NCI-H748 treated with DMSO at 0.1 percent for 48 hours (cell line): Measurements from ENCODE around the gene ADH1B.
A peak's percentile ranks its signal among the peaks of the same experiment; 100 is the strongest.
"Not testable (repeated sequence)": the region's sequence is repeated elsewhere in the genome, so short reads cannot be mapped to it uniquely, and the experiment has no call there.

Experiments used
- DNase-seq: peaks from one replicate; lab custom pipeline; 2025; lab: John Stamatoyannopoulos, UW

ADH1B gene

DNA sequence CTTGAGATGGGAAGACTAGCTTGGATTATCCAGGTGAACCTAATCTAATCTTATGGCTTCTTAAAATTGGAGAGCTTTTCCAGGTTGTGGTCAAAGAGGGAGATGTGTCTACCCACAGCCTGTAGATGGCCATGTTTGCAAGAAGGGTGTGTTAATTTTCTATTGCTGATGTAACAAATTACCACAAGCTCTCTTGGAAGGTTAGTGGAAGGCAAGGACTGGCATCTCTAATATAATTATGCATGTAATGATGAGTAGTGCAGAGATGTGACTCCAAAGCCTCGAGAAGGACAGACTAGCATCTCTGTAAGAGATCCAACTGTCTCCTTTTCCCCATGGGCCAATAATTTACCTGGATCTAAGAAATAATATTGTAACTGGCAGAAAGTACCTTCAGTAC is 3.2 kb upstream of the ADH1B start:
- no peak for DNase-seq

- DNase-seq: no peak
These were observed 2.6 kb upstream of the ADH1B start for GRCh38 chr4:99323756-99324155.

DNA sequence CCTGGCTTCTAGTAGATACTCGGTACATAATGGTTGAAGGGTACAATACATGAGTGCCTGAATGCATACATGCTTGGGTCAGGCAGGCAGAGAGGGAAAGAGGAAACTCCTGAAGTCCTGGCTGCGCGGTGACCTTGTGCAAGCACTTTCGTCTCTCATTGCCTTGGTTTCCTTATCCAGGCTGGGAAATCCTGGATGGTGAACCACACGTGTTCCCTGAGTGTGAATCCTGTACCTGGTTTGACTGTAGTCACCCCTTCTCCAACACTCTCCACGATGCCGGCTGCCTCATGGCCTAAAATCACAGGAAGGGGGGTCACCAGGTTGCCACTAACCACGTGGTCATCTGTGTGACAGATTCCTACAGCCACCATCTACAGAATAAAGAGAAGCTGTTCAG is 3.4 kb downstream of the ADH1B start:
- DNase-seq: not testable (repeated sequence)

DNA sequence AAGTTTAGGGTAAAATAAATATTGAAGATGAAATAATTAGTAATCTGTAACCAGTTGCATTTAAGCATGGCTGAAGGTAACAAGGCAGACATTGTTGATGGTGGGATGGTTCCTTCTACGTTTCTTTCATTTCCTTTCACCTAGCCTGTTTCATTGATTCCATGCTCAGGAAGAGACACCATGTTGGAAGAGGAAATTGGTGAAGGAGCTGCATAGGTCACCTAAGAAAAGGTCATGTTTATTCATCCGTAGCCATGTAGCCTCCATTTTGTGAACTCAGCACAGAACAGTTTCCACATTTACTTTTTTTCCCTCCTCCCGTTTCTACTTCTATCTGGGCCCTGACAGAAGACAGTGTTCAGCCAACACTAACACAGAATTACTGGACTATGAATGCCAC is 3.8 kb downstream of the ADH1B start:
- DNase-seq: no peak

DNA sequence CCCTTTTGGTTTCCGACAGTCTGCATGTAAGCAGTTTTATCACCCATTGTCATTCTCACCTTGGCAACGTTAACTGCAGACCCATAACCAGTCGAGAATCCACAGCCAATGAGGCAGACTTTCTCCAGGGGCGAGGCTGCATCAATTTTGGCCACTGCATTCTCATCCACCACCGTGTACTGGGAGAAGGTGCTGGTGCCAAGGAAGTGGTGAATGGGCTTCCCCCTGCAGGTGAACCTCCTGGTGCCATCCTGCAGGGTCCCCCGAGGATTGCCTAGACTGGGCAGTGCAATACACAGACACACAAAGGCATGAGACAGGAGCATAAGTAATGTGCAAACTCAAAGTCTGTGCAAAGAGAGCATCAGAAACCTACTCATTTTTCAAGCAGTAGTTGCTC is 5.4 kb downstream of the ADH1B start:
- DNase-seq: no peak

DNA sequence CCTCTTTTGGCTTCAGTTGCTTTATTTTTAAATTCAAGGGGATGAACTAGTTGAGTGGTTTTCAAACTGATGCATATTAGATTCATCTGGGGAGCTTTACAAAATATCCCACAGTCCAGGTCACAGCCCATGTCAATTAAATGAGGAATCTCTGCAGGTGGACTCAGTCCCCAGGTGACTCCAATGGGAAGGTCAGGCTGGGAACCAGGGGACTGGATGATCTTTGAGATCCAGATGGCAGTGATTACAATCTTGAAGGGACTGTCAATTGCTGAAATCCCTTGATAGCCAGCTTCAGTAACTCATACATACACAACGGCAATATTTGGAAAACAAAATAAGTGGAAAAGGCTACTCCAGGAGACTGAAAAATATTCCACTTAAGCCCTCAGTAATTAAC is 7.0 kb downstream of the ADH1B start:
- DNase-seq: no peak

- DNase-seq: no peak
These were observed 10.8 kb downstream of the ADH1B start for GRCh38 chr4:99310389-99310788.

DNA sequence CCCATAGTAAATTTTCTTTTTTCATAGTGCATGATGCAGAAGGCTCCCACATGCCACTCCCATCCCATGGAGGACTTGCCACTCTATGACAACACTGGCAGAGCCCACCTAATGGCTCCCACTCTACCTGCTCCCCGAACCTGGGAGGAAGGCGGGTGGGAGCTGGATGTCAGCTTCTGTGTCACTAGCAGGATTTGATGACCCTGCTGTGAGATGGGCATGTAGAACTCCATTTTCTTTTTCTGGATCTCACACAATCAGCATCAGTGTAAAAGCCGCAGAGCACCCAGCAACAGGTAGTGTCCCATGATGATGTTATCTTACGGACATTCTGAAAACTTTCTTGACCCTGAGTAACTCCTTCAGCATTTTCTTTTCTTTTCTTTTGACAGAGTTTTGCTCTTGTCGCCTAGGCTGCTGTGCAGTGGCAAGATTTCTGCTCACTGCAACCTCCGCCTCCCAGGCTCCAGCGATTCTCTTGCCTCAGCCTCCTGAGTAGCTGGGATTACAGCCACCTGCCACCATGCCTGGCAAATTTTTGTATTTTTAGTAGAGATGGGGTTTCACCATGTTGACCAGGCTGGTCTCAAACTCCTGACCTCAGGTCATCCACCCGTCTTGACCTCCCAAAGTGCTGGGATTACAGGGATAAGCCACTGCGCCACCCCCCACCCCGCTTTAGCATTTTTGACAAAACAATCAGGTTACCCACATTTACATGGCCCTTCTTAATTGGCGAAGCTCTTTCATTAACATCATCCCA is 15.4 kb downstream of the ADH1B start:
- DNase-seq: no peak

- no peak for DNase-seq
These were observed 19.6 kb downstream of the ADH1B start for GRCh38 chr4:99301376-99302164.

DNA sequence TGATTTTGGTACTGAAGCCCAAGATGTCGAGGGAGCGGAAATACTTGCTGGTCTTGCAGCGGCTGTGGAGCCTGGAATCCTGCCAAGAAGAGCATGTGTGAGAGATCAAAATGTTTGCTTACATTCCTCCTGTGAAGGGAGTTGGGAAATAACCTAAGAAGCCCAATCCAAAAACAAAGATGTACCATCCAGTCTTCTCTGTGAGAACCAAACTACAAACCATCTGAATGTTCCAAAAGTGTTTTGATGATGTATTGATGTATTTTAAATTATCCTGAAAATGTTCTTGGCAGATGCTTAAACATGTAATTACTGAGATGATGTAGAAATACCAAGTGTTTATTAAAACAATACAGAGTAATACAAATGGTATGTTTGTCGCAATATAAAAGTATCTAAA is 20.3 kb downstream of the ADH1B start:
- peak; percentile 3 for DNase-seq

- no peak for DNase-seq
These were observed 27.8 kb downstream of the ADH1B start for GRCh38 chr4:99293357-99293756.

GRCh38 chr4:99290848-99291786 is 30.1 kb downstream of the ADH1B start, which contains the start of gene ADH1A:
Gene ADH1A, minus strand, starts transcription at chr4:99290985. Its CDS starts 71 bp downstream, at chr4:99290914.
- DNase-seq: no peak

- no peak for DNase-seq
These were observed 35.8 kb downstream of the ADH1B start for GRCh38 chr4:99285387-99285786.

GRCh38 chr4:99282731-99283130 is 38.5 kb downstream of the ADH1B start:
- no peak for DNase-seq

GRCh38 chr4:99281261-99281660 is 39.9 kb downstream of the ADH1B start:
- DNase-seq: no peak

GRCh38 chr4:99276417-99276816 is 44.8 kb downstream of the ADH1B start:
- DNase-seq: no peak

DNA sequence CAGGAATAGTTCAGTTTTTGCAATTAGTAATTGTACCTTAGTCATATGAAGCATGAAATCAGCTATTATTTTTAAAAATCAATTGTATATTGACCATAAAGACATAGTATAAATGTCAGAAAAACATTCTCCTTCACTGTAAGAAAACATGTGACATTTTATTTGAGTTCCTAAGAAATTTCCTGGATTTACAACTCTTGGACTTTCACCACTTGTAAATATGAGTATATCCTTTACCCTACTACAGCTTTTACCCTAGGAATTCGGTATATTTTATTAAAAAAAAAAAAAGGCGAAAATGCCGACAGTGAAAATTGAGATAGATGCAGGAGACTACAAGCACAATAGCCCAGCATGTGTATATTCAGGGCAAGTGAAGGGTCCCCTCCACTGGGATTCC is 45.3 kb downstream of the ADH1B start:
- no peak for DNase-seq

DNA sequence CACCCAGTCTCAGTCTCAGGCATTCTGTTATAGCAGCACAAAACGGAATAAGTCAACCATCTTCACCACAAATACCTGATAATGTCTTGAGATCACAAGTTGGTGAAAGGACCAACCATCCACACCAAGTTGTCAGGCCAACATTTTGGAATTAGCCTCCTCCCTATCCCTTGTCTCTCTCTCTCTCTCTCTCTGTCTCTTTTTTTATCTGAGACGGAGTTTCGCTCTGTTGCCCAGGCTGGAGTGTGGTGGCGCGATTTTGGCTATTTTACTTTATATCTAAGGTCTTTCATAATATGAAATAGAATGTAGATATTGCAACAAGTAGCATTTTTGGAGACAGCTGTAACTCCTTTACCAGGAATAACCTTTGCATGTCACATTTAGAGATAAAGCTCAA is 46.2 kb downstream of the ADH1B start:
- no peak for DNase-seq

- DNase-seq: no peak
These were observed 47.5 kb downstream of the ADH1B start for GRCh38 chr4:99273704-99274103.

GRCh38 chr4:99264927-99265326 is 56.3 kb downstream of the ADH1B start:
- no peak for DNase-seq
